GM19023 (cell line): ENCODE measurements around the gene ZNF451.

ENCODE experiments used
- ATAC-seq: cut with Tn5 transposase; IDR thresholded peaks from one replicate; pipeline ENCODE4 v1.9.1; 2021; ENCODE audit warnings: mild to moderate bottlenecking, moderate library complexity; ENCODE audit not compliant: unreplicated experiment

ZNF451 gene

DNA sequence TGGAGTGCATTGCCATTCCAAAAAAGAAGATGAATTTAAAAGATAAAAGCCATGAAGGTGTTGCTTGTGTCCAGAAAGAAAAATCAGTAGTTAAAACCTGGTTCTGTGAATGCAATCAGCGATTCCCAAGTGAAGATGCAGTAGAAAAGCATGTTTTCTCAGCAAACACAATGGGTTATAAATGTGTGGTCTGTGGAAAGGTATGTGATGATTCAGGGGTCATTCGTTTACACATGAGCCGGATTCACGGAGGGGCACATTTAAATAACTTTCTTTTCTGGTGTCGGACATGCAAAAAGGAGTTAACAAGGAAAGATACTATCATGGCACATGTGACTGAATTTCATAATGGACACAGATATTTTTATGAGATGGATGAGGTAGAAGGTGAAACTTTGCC is 57.4 kb downstream of the ZNF451 start:
- ATAC-seq = no peak

DNA sequence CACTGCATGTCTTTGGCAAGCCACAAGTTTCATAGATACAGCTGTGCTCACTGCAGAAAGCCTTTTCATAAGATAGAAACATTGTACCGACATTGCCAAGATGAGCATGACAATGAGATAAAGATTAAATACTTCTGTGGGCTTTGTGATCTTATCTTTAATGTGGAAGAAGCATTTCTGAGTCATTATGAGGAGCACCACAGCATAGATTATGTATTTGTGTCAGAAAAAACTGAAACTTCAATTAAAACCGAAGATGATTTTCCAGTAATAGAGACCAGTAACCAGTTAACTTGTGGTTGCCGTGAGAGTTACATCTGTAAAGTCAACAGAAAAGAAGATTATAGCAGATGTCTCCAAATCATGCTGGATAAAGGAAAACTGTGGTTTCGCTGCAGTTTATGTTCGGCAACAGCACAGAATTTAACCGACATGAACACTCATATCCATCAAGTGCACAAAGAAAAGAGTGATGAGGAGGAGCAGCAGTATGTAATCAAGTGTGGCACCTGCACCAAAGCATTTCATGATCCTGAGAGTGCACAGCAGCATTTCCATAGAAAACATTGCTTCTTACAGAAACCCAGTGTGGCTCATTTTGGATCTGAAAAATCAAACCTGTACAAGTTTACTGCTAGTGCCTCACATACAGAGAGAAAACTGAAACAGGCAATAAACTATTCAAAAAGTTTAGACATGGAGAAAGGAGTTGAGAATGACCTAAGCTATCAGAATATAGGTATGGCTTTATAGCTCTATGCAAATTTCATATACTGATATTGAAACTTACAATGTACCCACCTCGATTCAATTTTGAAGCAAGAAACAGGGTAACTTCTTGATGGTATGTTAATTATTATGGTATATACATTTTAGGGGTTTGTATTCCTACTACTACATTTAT is 58.2 kb downstream of the ZNF451 start:
- no peak for ATAC-seq

DNA sequence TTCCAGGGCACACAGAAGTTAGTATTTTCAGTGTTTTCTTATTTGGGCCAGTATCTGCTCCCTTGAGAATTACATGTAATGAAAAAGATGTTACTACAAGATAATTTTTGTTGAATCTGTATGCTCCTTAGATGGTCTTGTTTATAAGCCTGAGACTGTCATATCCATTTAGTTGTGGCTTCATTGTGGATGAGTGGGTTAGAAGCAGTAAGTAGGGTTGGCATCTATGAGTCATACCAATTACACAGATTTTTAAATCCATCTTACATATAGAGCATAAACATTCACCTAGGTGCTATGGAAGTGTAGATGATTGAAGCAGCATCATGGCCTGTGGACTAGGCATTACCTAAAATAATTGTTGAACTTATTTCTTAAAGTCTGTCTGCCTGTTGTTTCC is 68.7 kb downstream of the ZNF451 start:
- no peak for ATAC-seq

- no peak for ATAC-seq
Observed at GRCh38 chr6:57159127-57159526, 69.1 kb downstream of the ZNF451 start.

DNA sequence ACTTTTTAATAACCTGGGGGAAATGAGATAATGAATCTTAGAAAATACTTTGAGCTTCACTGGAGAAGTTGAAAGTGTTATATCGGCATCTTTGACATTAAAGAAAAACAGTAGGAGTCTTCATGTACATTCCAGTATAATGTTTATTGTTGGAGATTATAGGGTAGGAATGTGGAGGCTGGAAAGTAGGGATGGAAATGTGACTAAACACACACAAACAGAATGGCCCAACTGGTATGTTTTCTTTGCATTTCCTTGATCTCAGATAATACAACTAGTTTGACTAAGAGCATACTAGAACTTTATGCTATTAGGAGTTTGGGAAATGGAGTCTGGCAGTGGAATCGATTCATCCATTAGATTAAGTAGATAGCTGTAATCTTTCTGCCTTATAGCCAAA is 72.0 kb downstream of the ZNF451 start:
- no peak for ATAC-seq

DNA sequence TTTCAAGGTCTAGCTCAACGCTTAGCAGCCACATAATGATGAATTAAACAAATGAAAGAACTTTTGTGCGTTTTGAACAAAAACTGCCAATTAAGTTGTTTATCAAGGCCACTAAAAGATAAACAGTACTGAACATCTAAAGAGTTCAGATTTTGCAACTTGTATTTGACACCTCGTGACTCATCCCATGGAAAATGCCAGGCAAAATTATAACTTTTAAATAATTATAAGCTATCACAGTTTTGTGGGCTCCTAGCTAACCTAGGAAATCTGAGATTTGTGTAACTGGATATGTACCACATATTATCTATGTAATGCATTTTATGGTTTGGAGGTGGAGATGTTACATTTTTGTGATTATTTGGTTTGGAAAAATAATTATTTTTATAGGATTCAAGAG is 72.5 kb downstream of the ZNF451 start:
- no peak for ATAC-seq

- ATAC-seq = no peak
Observed at GRCh38 chr6:57163956-57164355, 74.0 kb downstream of the ZNF451 start.

DNA sequence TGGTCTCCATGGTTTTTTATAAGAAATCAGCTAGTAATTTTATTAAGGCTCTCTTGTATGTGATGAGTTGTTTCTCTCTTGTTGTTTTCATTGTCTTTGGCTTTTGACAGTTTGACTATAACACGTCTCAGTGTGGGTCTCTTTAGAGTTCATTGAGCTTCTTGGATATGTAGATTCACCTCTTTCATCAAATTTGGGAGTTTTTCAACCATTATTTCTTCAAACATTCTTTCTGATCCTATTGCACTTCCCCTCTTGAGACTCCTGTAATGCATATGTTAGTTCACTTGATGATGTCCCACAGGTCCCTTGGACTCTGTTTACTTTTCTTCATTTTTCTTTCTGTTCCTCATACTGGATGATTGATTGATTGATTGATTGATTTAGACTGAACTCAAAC is 75.1 kb downstream of the ZNF451 start:
- ATAC-seq = no peak

DNA sequence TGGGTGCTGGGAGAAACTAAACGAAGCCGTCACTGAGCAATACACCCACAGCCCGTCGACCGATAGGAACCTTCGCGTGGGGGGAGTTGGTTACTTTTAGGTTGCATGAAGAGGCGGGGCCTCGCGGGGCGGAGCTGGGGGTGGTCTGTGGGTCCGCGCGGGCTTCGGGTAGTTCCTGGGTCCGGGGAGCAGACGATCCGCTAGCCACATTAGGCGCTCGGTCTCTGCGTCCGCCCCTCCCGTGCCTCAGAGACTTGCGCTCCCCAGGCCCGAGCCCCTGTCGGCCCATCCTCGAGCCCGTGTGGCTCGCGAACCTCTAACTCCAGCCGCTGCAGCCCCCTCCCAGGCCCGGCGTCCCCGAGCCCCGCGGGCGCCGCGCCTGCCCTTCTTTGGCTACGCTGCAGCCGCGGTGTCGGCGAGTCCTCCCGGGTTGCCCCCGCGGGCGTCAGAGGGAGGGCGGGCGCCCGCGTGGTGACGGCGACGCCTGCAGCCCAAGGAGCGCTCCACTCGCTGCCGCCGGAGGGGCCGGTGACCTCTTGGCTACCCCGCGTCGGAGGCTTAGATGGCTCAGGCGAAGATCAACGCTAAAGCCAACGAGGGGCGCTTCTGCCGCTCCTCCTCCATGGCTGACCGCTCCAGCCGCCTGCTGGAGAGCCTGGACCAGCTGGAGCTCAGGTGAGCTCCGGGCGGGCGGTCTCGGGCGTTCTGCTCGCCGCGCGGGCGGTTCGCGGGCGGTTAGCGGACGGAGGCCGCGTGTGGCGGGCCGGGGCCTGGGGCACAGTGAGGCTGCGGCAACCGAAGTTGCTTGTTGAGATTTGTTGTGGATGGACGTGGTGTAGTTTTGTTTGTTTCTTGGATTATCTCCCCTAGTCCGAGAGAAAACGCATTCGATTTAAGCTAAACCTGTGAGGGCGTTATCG is 82.4 kb downstream of the ZNF451 start, which contains the start of gene BAG2:
Gene BAG2 (plus strand): TSS at position 191 of the 920 bp plus-strand sequence. CDS start 372 bp downstream, at position 563.
- ATAC-seq = peak; percentile 91

GRCh38 chr6:57173056-57173885 is 83.3 kb downstream of the ZNF451 start:
- ATAC-seq = no peak

GRCh38 chr6:57173886-57174510 is 84.0 kb downstream of the ZNF451 start:
- no peak for ATAC-seq

- ATAC-seq = no peak
Observed at GRCh38 chr6:57174511-57174907, 84.5 kb downstream of the ZNF451 start.

- no peak for ATAC-seq
Observed at GRCh38 chr6:57177545-57178265, 87.7 kb downstream of the ZNF451 start.

- ATAC-seq = no peak
Observed at GRCh38 chr6:57180596-57180995, 90.6 kb downstream of the ZNF451 start.

DNA sequence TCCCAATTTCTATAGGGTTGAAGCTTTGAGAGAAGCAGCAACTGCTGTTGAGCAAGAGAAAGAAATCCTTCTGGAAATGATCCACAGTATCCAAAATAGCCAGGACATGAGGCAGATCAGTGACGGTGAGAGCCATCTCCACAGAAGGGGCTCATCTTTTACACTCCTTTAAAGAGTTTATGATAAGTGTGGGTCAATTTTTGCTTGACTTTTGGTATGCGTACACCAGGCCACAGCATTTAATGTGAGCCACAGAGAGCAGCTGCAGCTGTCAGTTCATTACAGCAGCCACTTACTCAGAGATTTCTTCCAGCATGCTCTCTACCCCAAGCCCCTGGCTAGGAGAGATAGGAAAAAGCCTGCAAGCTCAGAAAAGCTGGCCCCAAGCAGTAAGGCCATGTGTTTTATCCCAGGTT is 92.0 kb downstream of the ZNF451 start:
- no peak for ATAC-seq

DNA sequence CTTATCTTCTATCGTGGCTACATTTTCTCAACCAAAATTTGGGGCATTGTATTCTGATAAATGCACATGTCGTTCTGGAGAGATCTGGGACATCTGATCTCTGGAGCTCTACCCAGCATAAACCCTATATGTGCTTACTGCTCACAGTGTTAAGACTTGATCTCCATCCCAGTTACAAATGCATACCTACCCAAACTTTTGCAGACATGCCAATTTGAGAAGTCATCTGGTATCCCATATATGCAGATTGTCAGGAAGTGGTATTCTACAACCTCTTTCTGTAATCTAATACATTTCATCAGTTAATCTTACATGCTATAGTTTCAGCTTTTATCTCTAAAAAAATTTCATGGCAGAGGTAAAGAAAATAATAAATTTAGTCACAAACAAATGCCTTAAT is 93.3 kb downstream of the ZNF451 start:
- ATAC-seq = no peak

DNA sequence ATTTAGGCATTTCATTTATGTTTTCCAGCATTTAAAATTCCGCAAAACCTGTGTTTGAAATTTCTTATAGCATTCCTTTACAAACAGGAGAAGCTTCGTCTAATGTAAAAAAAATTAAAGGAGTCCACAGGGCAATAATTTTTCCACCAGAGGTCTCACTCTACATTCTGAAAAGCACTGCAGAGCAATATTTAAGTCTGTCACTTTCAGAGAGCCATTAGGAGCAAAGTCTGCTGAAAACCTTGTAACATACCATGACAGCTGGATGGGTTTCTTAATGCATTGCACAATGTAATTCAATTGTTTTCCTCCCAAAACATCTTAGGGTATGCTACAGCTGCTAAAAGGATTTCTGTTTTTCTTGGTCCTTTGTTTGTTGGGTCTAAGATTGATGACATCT is 100.2 kb downstream of the ZNF451 start:
- ATAC-seq = no peak

GRCh38 chr6:57193177-57193576 is 103.2 kb downstream of the ZNF451 start:
- no peak for ATAC-seq

DNA sequence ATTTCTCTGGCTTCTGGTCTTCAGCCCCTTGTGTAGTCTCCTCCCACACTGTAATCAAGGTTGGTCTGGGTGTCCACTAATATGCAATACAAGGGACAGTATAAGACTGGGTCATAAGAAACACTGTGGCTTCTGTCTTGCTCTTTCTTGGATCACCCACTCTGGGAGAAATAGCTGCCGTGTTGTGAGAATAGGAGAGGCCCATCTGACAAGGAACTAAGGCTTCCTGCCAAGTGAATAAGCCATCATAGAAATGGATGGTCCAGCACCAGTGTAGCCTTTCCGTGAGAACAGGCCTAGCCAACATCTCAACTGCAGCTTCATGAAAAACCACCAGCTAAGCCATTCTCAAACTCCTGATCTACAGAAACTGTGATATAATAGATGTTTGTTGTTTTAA is 105.5 kb downstream of the ZNF451 start:
- no peak for ATAC-seq
